ENCODE results near the gene CHRNA10.
A peak's percentile ranks its signal among the peaks of the same experiment; 100 is the strongest.
"Not testable (repeated sequence)": the region's sequence is repeated elsewhere in the genome, so short reads cannot be mapped to it uniquely, and the experiment has no call there.

CHRNA10 gene

GRCh38 chr11:3644817-3645235 is 26.4 kb downstream of the CHRNA10 start, which contains the start of gene ART1:
Gene ART1, plus strand, starts transcription at chr11:3645128. Its CDS starts 14,086 bp downstream, at chr11:3659214.
- H3K4me2 ChIP-seq (ENCODE audit: insufficient read depth, low read length, poor library complexity, severe bottlenecking): no peak within 1 kb of the TSS
- H4K91ac ChIP-seq (ENCODE audit: low read depth, low read length, poor library complexity): no peak within 1 kb of the TSS
- H3K4ac ChIP-seq (ENCODE audit: low read length): no peak within 1 kb of the TSS
- peaks cover 4 to 9% of the 10 kb centered on the region in 2 donors for H3K9me3 ChIP-seq (replicated peaks in 1 of 2; ENCODE audit: control insufficient read depth in 2 of 2, insufficient read depth in 1 of 2, low read depth in 1 of 2, low read length in 2 of 2)
- H2BK5ac ChIP-seq (ENCODE audit: low read length): peak within 1 kb of the TSS; percentile 71
- H3K18ac ChIP-seq (ENCODE audit: low read length): no peak within 1 kb of the TSS
- H3K9ac ChIP-seq (ENCODE audit: low read depth, low read length, poor library complexity): no peak within 1 kb of the TSS
- no peak within 1 kb of the TSS for H4K8ac ChIP-seq (ENCODE audit: low read depth, low read length)
- no peak within 1 kb of the TSS for H2BK120ac ChIP-seq (ENCODE audit: low read depth, low read length)
- no peak within 1 kb of the TSS for H3K14ac ChIP-seq (ENCODE audit: low read length)
- H3K27me3 ChIP-seq (ENCODE audit: control insufficient read depth in 3 of 3, insufficient read depth in 3 of 3, low read depth in 1 of 3, low read length in 3 of 3): peaks cover 0 to 4% (median 0%) of the 10 kb centered on the region in 3 experiments
- H3K23ac ChIP-seq (ENCODE audit: low read depth, low read length, poor library complexity): no peak within 1 kb of the TSS
- no peak within 1 kb of the TSS for H3K27ac ChIP-seq (replicated peaks; ENCODE audit: low read length)
- WGBS, 2 donors (ENCODE audit: extremely low coverage in 2 of 2, insufficient read length in 2 of 2, insufficient replicate concordance in 1 of 2): no CpG with 5 or more reads among the region's 4 CpGs
- no peaks in the 10 kb centered on the region for H3K79me1 ChIP-seq (ENCODE audit: low read depth, low read length)
- no peak within 1 kb of the TSS for H2BK12ac ChIP-seq (ENCODE audit: low read length)
- DNase-seq (ENCODE audit: low spot score): no peak
- H3K4me3 ChIP-seq (ENCODE audit: low read length in 2 of 2): no peak within 1 kb of the TSS
- peak within 1 kb of the TSS; percentile 94 for H2BK15ac ChIP-seq (ENCODE audit: low read length)
- H3K36me3 ChIP-seq (replicated peaks in 1 of 2; ENCODE audit: control insufficient read depth in 2 of 2, insufficient read depth in 2 of 2, low read length in 2 of 2): no peaks in the 10 kb centered on the region
- H2AK5ac ChIP-seq (ENCODE audit: low read depth, low read length): peak within 1 kb of the TSS; percentile 68
- no peak within 1 kb of the TSS for H2AFZ ChIP-seq (ENCODE audit: low read length)
- peaks cover 3 to 5% of the 10 kb centered on the region in 2 donors for H3K4me1 ChIP-seq (ENCODE audit: control insufficient read depth in 2 of 2, insufficient read depth in 1 of 2, low read depth in 1 of 2, low read length in 2 of 2)

GRCh38 chr11:3643102-3643546 is 28.1 kb downstream of the CHRNA10 start:
- peak overlapping the region; percentile 54 to 85 for H3K4me3 ChIP-seq (ENCODE audit: low read length in 2 of 2)
- H3K9me3 ChIP-seq (replicated peaks in 1 of 2; ENCODE audit: control insufficient read depth in 2 of 2, insufficient read depth in 1 of 2, low read depth in 1 of 2, low read length in 2 of 2): not testable (repeated sequence)

GRCh38 chr11:3642071-3642951 is 28.9 kb downstream of the CHRNA10 start:
- peak overlapping the region; percentile 98 for H3K27ac ChIP-seq (replicated peaks; ENCODE audit: low read length)
- H3K36me3 ChIP-seq (replicated peaks in 1 of 2; ENCODE audit: control insufficient read depth in 2 of 2, insufficient read depth in 2 of 2, low read length in 2 of 2): no peaks in the 10 kb centered on the region
- peaks cover 0 to 4% (median 0%) of the 10 kb centered on the region in 3 experiments for H3K27me3 ChIP-seq (ENCODE audit: control insufficient read depth in 3 of 3, insufficient read depth in 3 of 3, low read depth in 1 of 3, low read length in 3 of 3)
- H2BK120ac ChIP-seq (ENCODE audit: low read depth, low read length): peak overlapping the region; percentile 77
- no peak overlapping the region for H4K91ac ChIP-seq (ENCODE audit: low read depth, low read length, poor library complexity)
- H3K4me3 ChIP-seq (ENCODE audit: low read length in 2 of 2): peak overlapping the region; percentile 54 to 85
- H2AK5ac ChIP-seq (ENCODE audit: low read depth, low read length): peak overlapping the region; percentile 51
- H3K4me1 ChIP-seq (ENCODE audit: control insufficient read depth in 2 of 2, insufficient read depth in 1 of 2, low read depth in 1 of 2, low read length in 2 of 2): peaks cover 3 to 5% of the 10 kb centered on the region in 2 donors
- H3K23ac ChIP-seq (ENCODE audit: low read depth, low read length, poor library complexity): peak overlapping the region; percentile 61
- peak overlapping the region; percentile 96 for H2AFZ ChIP-seq (ENCODE audit: low read length)
- H3K18ac ChIP-seq (ENCODE audit: low read length): peak overlapping the region; percentile 95
- WGBS, 2 donors (ENCODE audit: extremely low coverage in 2 of 2, insufficient read length in 2 of 2, insufficient replicate concordance in 1 of 2): no CpG with 5 or more reads among the region's 55 CpGs
- no peaks in the 10 kb centered on the region for H3K79me1 ChIP-seq (ENCODE audit: low read depth, low read length)
- peak overlapping the region; percentile 79 for H3K9ac ChIP-seq (ENCODE audit: low read depth, low read length, poor library complexity)
- H3K4ac ChIP-seq (ENCODE audit: low read length): no peak overlapping the region
- H2BK5ac ChIP-seq (ENCODE audit: low read length): peak overlapping the region; percentile 91
- H3K9me3 ChIP-seq (replicated peaks in 1 of 2; ENCODE audit: control insufficient read depth in 2 of 2, insufficient read depth in 1 of 2, low read depth in 1 of 2, low read length in 2 of 2): peaks cover 4 to 9% of the 10 kb centered on the region in 2 donors
- no peak overlapping the region for H4K8ac ChIP-seq (ENCODE audit: low read depth, low read length)
- peak overlapping the region; percentile 84 for H2BK15ac ChIP-seq (ENCODE audit: low read length)
- no peak overlapping the region for H2BK12ac ChIP-seq (ENCODE audit: low read length)
- peak overlapping the region; percentile 17 for H3K14ac ChIP-seq (ENCODE audit: low read length)
- DNase-seq (ENCODE audit: low spot score): peak; percentile 92
- peak overlapping the region; percentile 90 for H3K4me2 ChIP-seq (ENCODE audit: insufficient read depth, low read length, poor library complexity, severe bottlenecking)

More at GRCh38 chr11:3643102-3643546, 28.1 kb downstream of the CHRNA10 start:
- H3K4ac ChIP-seq (ENCODE audit: low read length); H3K23ac ChIP-seq (ENCODE audit: low read depth, low read length, poor library complexity); H3K4me1 ChIP-seq (ENCODE audit: control insufficient read depth in 2 of 2, insufficient read depth in 1 of 2, low read depth in 1 of 2, low read length in 2 of 2); H2BK120ac ChIP-seq (ENCODE audit: low read depth, low read length); H4K91ac ChIP-seq (ENCODE audit: low read depth, low read length, poor library complexity); H3K9ac ChIP-seq (ENCODE audit: low read depth, low read length, poor library complexity); H4K8ac ChIP-seq (ENCODE audit: low read depth, low read length); H2BK12ac ChIP-seq (ENCODE audit: low read length); H3K27me3 ChIP-seq (ENCODE audit: control insufficient read depth in 3 of 3, insufficient read depth in 3 of 3, low read depth in 1 of 3, low read length in 3 of 3); H3K36me3 ChIP-seq (replicated peaks in 1 of 2; ENCODE audit: control insufficient read depth in 2 of 2, insufficient read depth in 2 of 2, low read length in 2 of 2); DNase-seq (ENCODE audit: low spot score); H3K79me1 ChIP-seq (ENCODE audit: low read depth, low read length): not testable (repeated sequence)
- Histone ChIP-seq H3K18ac (ENCODE audit: low read length) (peak overlapping the region; percentile 95), H2BK5ac (ENCODE audit: low read length) (peak overlapping the region; percentile 91), H2AK5ac (ENCODE audit: low read depth, low read length) (peak overlapping the region; percentile 51), H2BK15ac (ENCODE audit: low read length) (peak overlapping the region; percentile 84), H3K27ac (replicated peaks; ENCODE audit: low read length) (peak overlapping the region; percentile 98), H3K14ac (ENCODE audit: low read length) (peak overlapping the region; percentile 17), H2AFZ (ENCODE audit: low read length) (peak overlapping the region; percentile 96), H3K4me2 (ENCODE audit: insufficient read depth, low read length, poor library complexity, severe bottlenecking) (peak overlapping the region; percentile 90)
- no CpG with 5 or more reads among the region's 11 CpGs for WGBS, 2 donors (ENCODE audit: extremely low coverage in 2 of 2, insufficient read length in 2 of 2, insufficient replicate concordance in 1 of 2)

- H4K8ac ChIP-seq (ENCODE audit: low read depth, low read length): no peak within 1 kb of the TSS
- H3K27ac ChIP-seq (replicated peaks; ENCODE audit: low read length): peak within 1 kb of the TSS; percentile 98
- H3K4me1 ChIP-seq (ENCODE audit: control insufficient read depth in 2 of 2, insufficient read depth in 1 of 2, low read depth in 1 of 2, low read length in 2 of 2): peaks cover 3 to 5% of the 10 kb centered on the region in 2 donors
- no peak within 1 kb of the TSS for H4K91ac ChIP-seq (ENCODE audit: low read depth, low read length, poor library complexity)
- H3K9me3 ChIP-seq (replicated peaks in 1 of 2; ENCODE audit: control insufficient read depth in 2 of 2, insufficient read depth in 1 of 2, low read depth in 1 of 2, low read length in 2 of 2): peaks cover 4 to 9% of the 10 kb centered on the region in 2 donors
- H3K23ac ChIP-seq (ENCODE audit: low read depth, low read length, poor library complexity): peak within 1 kb of the TSS; percentile 70
- peak within 1 kb of the TSS; percentile 96 for H2AFZ ChIP-seq (ENCODE audit: low read length)
- no peak within 1 kb of the TSS for H3K4ac ChIP-seq (ENCODE audit: low read length)
- H2AK5ac ChIP-seq (ENCODE audit: low read depth, low read length): peak within 1 kb of the TSS; percentile 73
- peak within 1 kb of the TSS; percentile 17 for H3K14ac ChIP-seq (ENCODE audit: low read length)
- H2BK120ac ChIP-seq (ENCODE audit: low read depth, low read length): peak within 1 kb of the TSS; percentile 77
- H2BK5ac ChIP-seq (ENCODE audit: low read length): peak within 1 kb of the TSS; percentile 91
- no CpG with 5 or more reads among the region's 21 CpGs for WGBS, 2 donors (ENCODE audit: extremely low coverage in 2 of 2, insufficient read length in 2 of 2, insufficient replicate concordance in 1 of 2)
- H3K36me3 ChIP-seq (replicated peaks in 1 of 2; ENCODE audit: control insufficient read depth in 2 of 2, insufficient read depth in 2 of 2, low read length in 2 of 2): no peaks in the 10 kb centered on the region
- H2BK12ac ChIP-seq (ENCODE audit: low read length): no peak within 1 kb of the TSS
- no peaks in the 10 kb centered on the region for H3K79me1 ChIP-seq (ENCODE audit: low read depth, low read length)
- peak within 1 kb of the TSS; percentile 54 to 85 for H3K4me3 ChIP-seq (ENCODE audit: low read length in 2 of 2)
- H2BK15ac ChIP-seq (ENCODE audit: low read length): peak within 1 kb of the TSS; percentile 84
- H3K18ac ChIP-seq (ENCODE audit: low read length): peak within 1 kb of the TSS; percentile 95
- no peak for DNase-seq (ENCODE audit: low spot score)
- peaks cover 0 to 4% (median 0%) of the 10 kb centered on the region in 3 experiments for H3K27me3 ChIP-seq (ENCODE audit: control insufficient read depth in 3 of 3, insufficient read depth in 3 of 3, low read depth in 1 of 3, low read length in 3 of 3)
- peak within 1 kb of the TSS; percentile 90 for H3K4me2 ChIP-seq (ENCODE audit: insufficient read depth, low read length, poor library complexity, severe bottlenecking)
- peak within 1 kb of the TSS; percentile 79 for H3K9ac ChIP-seq (ENCODE audit: low read depth, low read length, poor library complexity)
Observed at GRCh38 chr11:3641701-3642070, 29.5 kb downstream of the CHRNA10 start, which contains the start of gene ART5. Gene ART5, minus strand, starts transcription at chr11:3641992. Its CDS starts 130 bp downstream, at chr11:3641862.
